ENCODE data around the gene PRKAG2.

DNA sequence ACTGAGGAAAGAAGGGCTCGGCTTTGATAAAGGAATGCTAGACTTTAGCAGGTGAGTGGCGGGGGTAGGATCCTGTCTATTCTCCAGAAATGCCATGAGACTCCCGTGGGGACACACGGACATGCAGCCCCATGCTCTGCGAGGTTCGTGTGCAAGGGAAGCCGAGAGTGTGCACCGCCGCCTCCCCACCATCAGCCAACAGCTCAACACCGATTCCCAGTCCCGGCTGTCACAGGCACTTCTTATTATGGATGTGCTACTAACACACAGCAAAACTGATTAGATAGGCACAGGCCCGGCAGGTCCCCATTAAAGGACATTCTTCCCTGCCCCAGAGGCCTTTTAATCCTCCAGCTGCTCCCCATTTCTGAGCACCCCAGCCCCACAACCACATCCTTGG lies 154.4 kb downstream of the PRKAG2 start:
- no peak for TF ChIP-seq EZH2 (IDR thresholded peaks at IDR 0.05; ENCODE audit: insufficient read depth, poor library complexity, severe bottlenecking)
- no peak for TF ChIP-seq EZH2phosphoT487 (IDR thresholded peaks at IDR 0.05; ENCODE audit: insufficient read depth, low read depth)
